Lower leg skin (tissue), 3 donors: ENCODE results near the gene HUNK.

Experiments
- CTCF ChIP-seq, 3 donors: fragments of 450-650 bp; IDR thresholded peaks; one replicate each; pipeline ENCODE4 v1.5.1; 2016; ENCODE audit warnings: antibody characterized with exemption in 3 of 3, mild to moderate bottlenecking in 3 of 3, moderate library complexity in 2 of 3
- POLR2A ChIP-seq, 2 donors: fragments of 450-650 bp; IDR thresholded peaks; one replicate each; pipeline ENCODE4 v1.6.1; 2016 to 2017; ENCODE audit warnings: antibody characterized with exemption in 2 of 2, mild to moderate bottlenecking in 1 of 2, moderate library complexity in 1 of 2

GRCh38 chr21:31900121-31900895 is 27.5 kb downstream of the HUNK start:
- TF ChIP-seq CTCF (IDR thresholded peaks at IDR 0.05), result no peak
- TF ChIP-seq POLR2A (IDR thresholded peaks at IDR 0.05), result no peak
